H1 (cell line): ENCODE measurements around the gene GAN. TPM values are rescaled to one million over a fixed set of nuclear protein-coding genes. Genes with fewer than 3 reads are reported as not detected.

ENCODE experiments used
- CTCF ChIA-PET: fragments of 300-600 bp; sonication (Branson Sonifier 250); formaldehyde crosslinking; loops from one replicate; lab custom pipeline; 2021; ENCODE audit not compliant: partially characterized antibody; lab: Charles Lee
- POLR2A ChIA-PET: fragments of 300-600 bp; sonication (Branson Sonifier 250); formaldehyde crosslinking; loops from one replicate; lab custom pipeline; 2021; ENCODE audit warnings: inconsistent platforms; ENCODE audit not compliant: partially characterized antibody; lab: Charles Lee
- DNase-seq, 2 experiments: peaks; one replicate each; pipeline versions ENCODE4 v3.0.0 to v3.0.0-alpha.2; 2010 to 2022; ENCODE audit warnings: low spot score in 2 of 2, low read depth in 1 of 2, mixed read lengths in 1 of 2
- FAIRE-seq: peaks from 2 replicates; lab custom pipeline; 2011; peaks lifted over from hg19 to GRCh38; lab: Jason Lieb, UNC
- H2AFZ ChIP-seq: 2 replicates; pipeline ENCODE4 v1.8.1; 2012; ENCODE audit warnings: low read length, inconsistent platforms
- H2AK5ac ChIP-seq: 2 replicates; pipeline ENCODE4 v1.6.1; 2013; ENCODE audit warnings: low read depth, low read length
- H2BK120ac ChIP-seq: replicated peaks from 2 replicates; pipeline ENCODE3; 2013; ENCODE audit warnings: low read depth, low read length, inconsistent platforms
- H2BK12ac ChIP-seq: 2 replicates; pipeline ENCODE4 v1.6.1; 2013; ENCODE audit warnings: low read depth, low read length
- H2BK15ac ChIP-seq: 2 replicates; pipeline ENCODE4 v1.6.1; 2013; ENCODE audit warnings: low read length
- H2BK20ac ChIP-seq: 2 replicates; pipeline ENCODE4 v1.6.1; 2013; ENCODE audit warnings: low read length
- H2BK5ac ChIP-seq: 2 replicates; pipeline ENCODE4 v1.6.1; 2013; ENCODE audit warnings: low read depth, low read length
- H3K14ac ChIP-seq: 2 replicates; pipeline ENCODE4 v1.6.1; 2013; ENCODE audit warnings: inconsistent platforms; ENCODE audit not compliant: insufficient read length
- H3K18ac ChIP-seq: 2 replicates; pipeline ENCODE4 v1.6.1; 2013; ENCODE audit warnings: low read length; ENCODE audit errors: extremely low read depth
- H3K23ac ChIP-seq: 2 replicates; pipeline ENCODE4 v1.6.1; 2013; ENCODE audit warnings: inconsistent platforms; ENCODE audit not compliant: insufficient read length
- H3K23me2 ChIP-seq: 2 replicates; pipeline ENCODE4 v1.6.1; 2013; ENCODE audit warnings: low read depth, low read length
- H3K27ac ChIP-seq: 2 replicates; pipeline ENCODE4 v1.6.1; 2011; ENCODE audit warnings: low read depth, low read length, inconsistent platforms
- H3K27me3 ChIP-seq, 4 experiments: replicated peaks in 1 of 4; 1 replicate in 1 of 4; 2 replicates in 3 of 4; pipeline versions ENCODE4 v1.6.1 to v1.8.1; 2011 to 2013; ENCODE audit warnings: low read length in 3 of 4, mild to moderate bottlenecking in 3 of 4, inconsistent platforms in 2 of 4, mixed read lengths in 2 of 4, moderate library complexity in 1 of 4; ENCODE audit not compliant: control insufficient read depth in 3 of 4, insufficient read depth in 3 of 4; ENCODE audit errors: extremely low read depth in 1 of 4
- H3K36me3 ChIP-seq, 4 experiments: 2 replicates each; pipeline versions ENCODE4 v1.6.1 to v1.8.1; 2011 to 2013; ENCODE audit warnings: mild to moderate bottlenecking in 4 of 4, low read length in 3 of 4, moderate library complexity in 2 of 4, control low read depth in 1 of 4, inconsistent platforms in 1 of 4; ENCODE audit not compliant: insufficient read depth in 4 of 4, control insufficient read depth in 2 of 4
- H3K4ac ChIP-seq: replicated peaks from 2 replicates; pipeline ENCODE3; 2013; ENCODE audit warnings: low read length, low read depth, mixed read lengths, inconsistent platforms; ENCODE audit not compliant: insufficient read length
- H3K4me1 ChIP-seq, 4 experiments: replicated peaks in 1 of 4; 1 replicate in 1 of 4; 2 replicates in 3 of 4; pipeline versions ENCODE4 v1.6.1 to v1.8.1; 2011 to 2013; ENCODE audit warnings: low read length in 3 of 4, inconsistent platforms in 2 of 4, mixed read lengths in 1 of 4; ENCODE audit not compliant: insufficient read depth in 4 of 4, control insufficient read depth in 3 of 4
- H3K4me2 ChIP-seq, 2 experiments: 2 replicates each; pipeline versions ENCODE4 v1.6.1 to v1.8.1; 2011 to 2013; ENCODE audit warnings: low read depth in 2 of 2, low read length in 2 of 2, control low read depth in 1 of 2, inconsistent platforms in 1 of 2, mild to moderate bottlenecking in 1 of 2; ENCODE audit not compliant: insufficient read depth in 1 of 2
- H3K4me3 ChIP-seq, 4 experiments: fragments of 200-600, 300-600 bp in 1 of 4; sonication (generic), shearing (Covaris generic), sonication (Bioruptor Twin) in 1 of 4; 2 replicates each; pipeline versions ENCODE4 v1.5.1 to v1.8.1; 2011 to 2016; ENCODE audit warnings: low read length in 4 of 4, low read depth in 3 of 4, control low read depth in 2 of 4, inconsistent platforms in 2 of 4, mild to moderate bottlenecking in 2 of 4, mixed read lengths in 1 of 4, moderate library complexity in 1 of 4; ENCODE audit not compliant: insufficient read depth in 2 of 4; ENCODE audit errors: extremely low read depth in 1 of 4
- H3K56ac ChIP-seq: replicated peaks from 2 replicates; pipeline ENCODE3; 2013; ENCODE audit warnings: low read depth, mild to moderate bottlenecking, mixed read lengths, low read length, inconsistent platforms; ENCODE audit not compliant: insufficient read length
- H3K79me1 ChIP-seq: 2 replicates; pipeline ENCODE4 v1.6.1; 2013; ENCODE audit warnings: low read depth, low read length, control low read depth
- H3K79me2 ChIP-seq, 2 experiments: 2 replicates each; pipeline versions ENCODE4 v1.6.1 to v1.8.1; 2012 to 2013; ENCODE audit warnings: low read length in 2 of 2, mild to moderate bottlenecking in 2 of 2, inconsistent platforms in 1 of 2; ENCODE audit not compliant: insufficient read depth in 2 of 2, control insufficient read depth in 1 of 2
- H3K9ac ChIP-seq, 4 experiments: replicated peaks in 1 of 4; 1 replicate in 1 of 4; 2 replicates in 3 of 4; pipeline versions ENCODE4 v1.6.1 to v1.8.1; 2011 to 2013; ENCODE audit warnings: low read depth in 3 of 4, low read length in 3 of 4, control low read depth in 2 of 4, mild to moderate bottlenecking in 2 of 4, moderate library complexity in 2 of 4, inconsistent platforms in 1 of 4; ENCODE audit errors: extremely low read depth in 1 of 4
- H3K9me3 ChIP-seq, 2 experiments: 2 replicates each; pipeline versions ENCODE4 v1.6.1 to v1.8.1; 2012 to 2013; ENCODE audit warnings: mild to moderate bottlenecking in 2 of 2, moderate library complexity in 2 of 2, control low read depth in 1 of 2, inconsistent platforms in 1 of 2, low read depth in 1 of 2, low read length in 1 of 2, mixed read lengths in 1 of 2; ENCODE audit not compliant: insufficient read depth in 2 of 2
- H4K20me1 ChIP-seq, 2 experiments: replicated peaks in 1 of 2; 2 replicates each; pipeline versions ENCODE3 to v1.8.1; 2011 to 2013; ENCODE audit warnings: inconsistent platforms in 2 of 2, low read length in 2 of 2, mild to moderate bottlenecking in 1 of 2; ENCODE audit not compliant: insufficient read depth in 2 of 2, control insufficient read depth in 1 of 2
- H4K5ac ChIP-seq: 2 replicates; pipeline ENCODE4 v1.6.1; 2013; ENCODE audit warnings: low read length, low read depth, mixed read lengths, inconsistent platforms; ENCODE audit not compliant: insufficient read length
- H4K8ac ChIP-seq: 2 replicates; pipeline ENCODE4 v1.8.0; 2013; ENCODE audit warnings: mild to moderate bottlenecking, moderate library complexity, low read length, inconsistent platforms; ENCODE audit not compliant: insufficient read depth; ENCODE audit errors: extremely low read depth
- H4K91ac ChIP-seq: replicated peaks from 2 replicates; pipeline ENCODE3; 2013; ENCODE audit warnings: low read length, mixed read lengths, inconsistent platforms; ENCODE audit not compliant: insufficient read length
- BACH1 ChIP-seq: IDR thresholded peaks from 2 replicates; pipeline ENCODE4 v1.6.1; 2012; ENCODE audit warnings: low read length, improper control_type of control experiment
- BCL11A ChIP-seq, 2 experiments: IDR thresholded peaks; one replicate each; pipeline ENCODE4 v1.6.1; 2011; ENCODE audit warnings: low read depth in 2 of 2, low read length in 2 of 2, mild to moderate bottlenecking in 2 of 2
- CHD2 ChIP-seq: IDR thresholded peaks from 2 replicates; pipeline ENCODE4 v1.6.1; 2012; ENCODE audit warnings: low read length, improper control_type of control experiment
- CTBP2 ChIP-seq: IDR thresholded peaks from 2 replicates; pipeline ENCODE4 v1.7.0; 2011; ENCODE audit warnings: borderline replicate concordance, mild to moderate bottlenecking, moderate library complexity, mixed read lengths, low read length; ENCODE audit not compliant: insufficient read depth, insufficient read length
- E2F6 ChIP-seq: IDR thresholded peaks from 2 replicates; pipeline ENCODE4 v1.6.1; 2012; ENCODE audit warnings: inconsistent platforms
- EZH2 ChIP-seq: fragments of 200-600 bp; sonication (generic); IDR thresholded peaks from 2 replicates; pipeline ENCODE4 v1.7.1; 2012; ENCODE audit warnings: low read depth, mild to moderate bottlenecking, moderate library complexity, low read length, inconsistent platforms; ENCODE audit not compliant: severe bottlenecking
- NRF1 ChIP-seq: IDR thresholded peaks from 2 replicates; pipeline ENCODE4 v1.6.1; 2011; ENCODE audit warnings: mild to moderate bottlenecking, low read depth, low read length, improper control_type of control experiment
- RBBP5 ChIP-seq: IDR thresholded peaks from 2 replicates; pipeline ENCODE4 v1.7.1; 2012; ENCODE audit warnings: low read depth, mild to moderate bottlenecking, inconsistent platforms, low read length, moderate library complexity, borderline replicate concordance
- SUZ12 ChIP-seq: fragments of 200-600 bp; sonication (generic); IDR thresholded peaks from 2 replicates; pipeline ENCODE4 v1.6.1; 2012; ENCODE audit warnings: mild to moderate bottlenecking, inconsistent platforms, low read length, moderate library complexity, mixed read lengths
- TAF7 ChIP-seq: optimal IDR thresholded peaks from 2 replicates; pipeline ENCODE3; 2011; ENCODE audit warnings: low read depth, mild to moderate bottlenecking, inconsistent platforms, low read length, moderate library complexity, borderline replicate concordance
- TEAD4 ChIP-seq: IDR thresholded peaks from 2 replicates; pipeline ENCODE4 v1.6.1; 2012; ENCODE audit warnings: low read depth, low read length, inconsistent platforms, mixed read lengths
- whole genome bisulfite sequencing, 2 experiments: shearing (Covaris generic) in 1 of 2; methylation state at CpG; one replicate each; pipeline versions ENCODE4 v1.1.6 to v1.1.7; 2013 to 2015; ENCODE audit warnings: low lambda C conversion rate in 2 of 2, mixed read lengths in 2 of 2, inconsistent platforms in 1 of 2, low coverage in 1 of 2, missing lambda C conversion rate in 1 of 2; ENCODE audit not compliant: insufficient replicate concordance in 2 of 2, insufficient coverage in 1 of 2, insufficient read length in 1 of 2; ENCODE audit errors: extremely low coverage in 1 of 2, missing lambda C conversion rate in 1 of 2; 5-methylcytosine and 5-hydroxymethylcytosine counted together
- polyA plus RNA-seq, 7 experiments: library from polyadenylated mRNA; depleted of rRNA in 3 of 7; stranded (reverse) in 5 of 7; unstranded in 2 of 7; fragments of >200 nt in 5 of 7; fragments of 200-250 nt in 2 of 7; gene quantifications; 1 replicate in 5 of 7; 2 replicates in 1 of 7; 4 replicates in 1 of 7; pipeline versions ENCODE4 v1.2.1 to v1.2.3, GENCODE V29; 2011 to 2013; ENCODE audit warnings: missing spikeins in 2 of 7, mixed read lengths in 2 of 7
- total RNA-seq: library from RNA; stranded (reverse); fragmentation: NEBNext Ultra II Directional; extraction: Animal tissue kit (Norgen Biotek cat#: 25700); gene quantifications from 2 replicates; pipeline ENCODE4 v1.2.1, GENCODE V29; 2021

GAN gene
- total and polyA plus RNA-seq, 2 of the 8 experiments (the other 6 are each of a cell fraction or from before 2014, with no cell fraction given), result 4.5 to 23.9 TPM

- ChIA-PET CTCF (interaction anchor here (0.6 to 1.2 kb wide), 2 partner anchors 9 to 33 kb away, joined by 3 to 4 read pairs; no protein-coding TSS in a partner anchor), POLR2A (interaction anchor here (1.7 kb wide), 1 partner anchor 19 kb away, joined by 4 read pairs; no protein-coding TSS in a partner anchor)
- no peak for DNase-seq
- Histone ChIP-seq H2BK15ac (no peak overlapping the region), H2BK20ac (no peak overlapping the region), H3K27me3 (no peaks in the 10 kb centered on the region; a peak in 2 of 7 replicates), H2BK5ac (no peak overlapping the region), H3K36me3 (no peaks in the 10 kb centered on the region), H3K79me1 (no peaks in the 10 kb centered on the region), H3K4ac (no peak overlapping the region), H4K5ac (no peak overlapping the region), H3K27ac (no peak overlapping the region), H2BK12ac (no peak overlapping the region), H2BK120ac (no peak overlapping the region), H3K56ac (no peak overlapping the region), H3K23me2 (no peaks in the 10 kb centered on the region), H3K4me2 (no peak overlapping the region), H2AFZ (no peak overlapping the region), H3K23ac (no peak overlapping the region), H3K4me3 (no peak overlapping the region), H3K14ac (no peak overlapping the region), H3K9me3 (no peaks in the 10 kb centered on the region), H3K4me1 (no peaks in the 10 kb centered on the region), H2AK5ac (no peak overlapping the region), H4K8ac (no peak overlapping the region), H3K9ac (no peak overlapping the region), H4K91ac (no peak overlapping the region), H3K18ac (no peak overlapping the region), H3K79me2 (no peaks in the 10 kb centered on the region), H4K20me1 (peaks cover 0 to 2% of the 10 kb centered on the region in 2 experiments)
- FAIRE-seq, result no peak
- 92% methylated on average over 11 of the region's 11 CpGs; no CpG with 5 or more reads in 1 of the 2 experiments for WGBS, 2 experiments
- TF ChIP-seq RBBP5 (no peak), SUZ12 (no peak), CHD2 (no peak), EZH2 (no peak), CTBP2 (no peak), TAF7 (no peak), E2F6 (no peak), TEAD4 (no peak), BCL11A (IDR thresholded peaks at IDR 0.05; ENCODE audit: low read depth in 2 of 2, low read length in 2 of 2) (no peak), NRF1 (no peak), BACH1 (no peak)
Observed at GRCh38 chr16:81293909-81294802, 20.6 kb upstream of the GAN start.
